CD4-positive, CD25-positive, alpha-beta regulatory T cell (primary cell): ENCODE data around the gene GSK3A. TPM values are rescaled to one million over a fixed set of nuclear protein-coding genes. Genes with fewer than 3 reads are reported as not detected.
"Not testable (repeated sequence)": the region's sequence is repeated elsewhere in the genome, so short reads cannot be mapped to it uniquely, and the experiment has no call there.

Experiments used
- ATAC-seq, 2 donors: fragments of 150-1000 bp; cut with Tn5 transposase; one replicate each; pipeline ENCODE4 v1.10.0; 2021; ENCODE audit warnings: low read depth in 2 of 2, moderate number of reproducible peaks in 2 of 2, moderate library complexity in 1 of 2
- DNase-seq, 3 donors: peaks; one replicate each; pipeline versions ENCODE4 v3.0.0 to v3.0.0-alpha.2; 2012 to 2022; ENCODE audit warnings: mixed read lengths in 1 of 3
- H3K27ac ChIP-seq: one replicate; pipeline ENCODE4 v1.7.0; 2013; ENCODE audit warnings: mild to moderate bottlenecking, low read length; ENCODE audit not compliant: insufficient read depth, poor library complexity, severe bottlenecking
- H3K27me3 ChIP-seq: one replicate; pipeline ENCODE4 v1.7.0; 2013; ENCODE audit warnings: low read length; ENCODE audit not compliant: control insufficient read depth, insufficient read depth
- H3K36me3 ChIP-seq: one replicate; pipeline ENCODE4 v1.7.0; 2013; ENCODE audit warnings: mild to moderate bottlenecking, low read length, moderate library complexity; ENCODE audit not compliant: control insufficient read depth, insufficient read depth
- H3K4me1 ChIP-seq: 2 replicates; pipeline ENCODE4 v1.7.0; 2013; ENCODE audit warnings: mild to moderate bottlenecking, low read length; ENCODE audit not compliant: insufficient read depth, control insufficient read depth, poor library complexity, severe bottlenecking
- H3K4me3 ChIP-seq: one replicate; pipeline ENCODE4 v1.7.0; 2013; ENCODE audit warnings: low read depth, mild to moderate bottlenecking, low read length, moderate library complexity
- H3K9me3 ChIP-seq, 2 experiments: 1 replicate in 1 of 2; 2 replicates in 1 of 2; pipeline ENCODE4 v1.7.0; 2013; ENCODE audit warnings: low read length in 2 of 2, mild to moderate bottlenecking in 1 of 2, moderate library complexity in 1 of 2; ENCODE audit not compliant: control insufficient read depth in 2 of 2
- H3K27ac Mint-ChIP-seq, 3 donors: one replicate each; pipeline ENCODE4 v1.8.0; 2020 to 2022; ENCODE audit warnings: mild to moderate bottlenecking in 3 of 3, mixed read lengths in 3 of 3, moderate library complexity in 2 of 3
- H3K27me3 Mint-ChIP-seq: one replicate; pipeline ENCODE4 v1.8.0; 2022; ENCODE audit warnings: mild to moderate bottlenecking, mixed read lengths
- H3K36me3 Mint-ChIP-seq: one replicate; pipeline ENCODE4 v1.8.0; 2020; ENCODE audit warnings: mixed read lengths
- H3K4me1 Mint-ChIP-seq, 4 donors: one replicate each; pipeline ENCODE4 v1.8.0; 2020 to 2022; ENCODE audit warnings: mixed read lengths in 4 of 4, mild to moderate bottlenecking in 1 of 4
- H3K4me3 Mint-ChIP-seq, 4 donors: one replicate each; pipeline ENCODE4 v1.8.0; 2020 to 2022; ENCODE audit warnings: mild to moderate bottlenecking in 4 of 4, mixed read lengths in 4 of 4, moderate library complexity in 3 of 4
- H3K9me3 Mint-ChIP-seq, 7 donors: one replicate each; pipeline ENCODE4 v1.8.0; 2020 to 2022; ENCODE audit warnings: mixed read lengths in 7 of 7, mild to moderate bottlenecking in 3 of 7, moderate library complexity in 2 of 7
- polyA plus RNA-seq, 4 donors: library from polyadenylated mRNA; unstranded; fragments of 300-500 nt; fragmentation: Illumina TruSeq; gene quantifications; one replicate each; pipeline ENCODE4 v1.2.3, GENCODE V29; 2021
- total RNA-seq: library from RNA; stranded (reverse); gene quantifications from one replicate; pipeline ENCODE4 v1.2.3, GENCODE V29; 2022

Gene GSK3A
- total and polyA plus RNA-seq, 5 donors from 2014 or later, result 12.0 to 31.3 (median 13.1) TPM

- not testable (repeated sequence) for ATAC-seq, H3K27ac ChIP-seq, H3K9me3 Mint-ChIP-seq, H3K36me3 Mint-ChIP-seq, H3K9me3 ChIP-seq, H3K36me3 ChIP-seq, H3K27me3 Mint-ChIP-seq, H3K27me3 ChIP-seq, DNase-seq, H3K4me3 ChIP-seq, H3K27ac Mint-ChIP-seq
- peaks cover 15% of the 10 kb centered on the region for H3K4me1 ChIP-seq
- Mint-ChIP-seq H3K4me1 (peaks cover 0 to 14% (median 3%) of the 10 kb centered on the region in 4 donors), H3K4me3 (peak overlapping the region in 1 of 4 donors; percentile 49)
These were observed 15.4 kb upstream of the GSK3A start for GRCh38 chr19:42257842-42258241.

GRCh38 chr19:42255766-42256745 is 13.7 kb upstream of the GSK3A start:
- H3K9me3 Mint-ChIP-seq, result peaks cover 0 to 2% (median 0%) of the 10 kb centered on the region in 7 donors

GRCh38 chr19:42254850-42255765 is 12.7 kb upstream of the GSK3A start, which contains the start of gene ERF:
Gene ERF (minus strand): TSS chr19:42255128. CDS start chr19:42254999, 129 bp downstream.
- Histone ChIP-seq H3K36me3 (no peaks in the 10 kb centered on the region), H3K4me3 (peak within 1 kb of the TSS; percentile 41), H3K27ac (peak within 1 kb of the TSS; percentile 96), H3K27me3 (no peaks in the 10 kb centered on the region), H3K9me3 (no peaks in the 10 kb centered on the region), H3K4me1 (peaks cover 38% of the 10 kb centered on the region)
- DNase-seq (peak; percentile 92 to 94 (median 92)), ATAC-seq (peak; percentile 79 to 84)
- Mint-ChIP-seq H3K9me3 (no peaks in the 10 kb centered on the region), H3K4me1 (peaks cover 0 to 38% (median 14%) of the 10 kb centered on the region in 4 donors), H3K27me3 (peaks cover 12% of the 10 kb centered on the region), H3K27ac (peak within 1 kb of the TSS; percentile 26 to 90 (median 75)), H3K36me3 (no peaks in the 10 kb centered on the region), H3K4me3 (peak within 1 kb of the TSS; percentile 80 to 93 (median 90))

More at GRCh38 chr19:42255766-42256745, 13.7 kb upstream of the GSK3A start:
- Histone ChIP-seq H3K4me1 (peaks cover 30% of the 10 kb centered on the region), H3K27ac (peak overlapping the region; percentile 96), H3K27me3 (no peaks in the 10 kb centered on the region), H3K36me3 (no peaks in the 10 kb centered on the region), H3K9me3 (no peaks in the 10 kb centered on the region), H3K4me3 (peak overlapping the region; percentile 37)
- peaks cover 0 to 30% (median 14%) of the 10 kb centered on the region in 4 donors for H3K4me1 Mint-ChIP-seq
- peak overlapping the region in 2 of 3 donors; percentile 75 to 90 for H3K27ac Mint-ChIP-seq
- H3K4me3 Mint-ChIP-seq, result peak overlapping the region; percentile 80 to 93 (median 88)
- DNase-seq (no peak), ATAC-seq (no peak)
- no peaks in the 10 kb centered on the region for H3K36me3 Mint-ChIP-seq
- H3K27me3 Mint-ChIP-seq, result peaks cover 12% of the 10 kb centered on the region

- peak overlapping the region; percentile 96 for H3K27ac ChIP-seq
- H3K9me3 ChIP-seq, result no peaks in the 10 kb centered on the region
- Mint-ChIP-seq H3K4me3 (peak overlapping the region; percentile 80 to 93 (median 90)), H3K4me1 (peaks cover 0 to 43% (median 16%) of the 10 kb centered on the region in 4 donors), H3K36me3 (no peaks in the 10 kb centered on the region), H3K9me3 (no peaks in the 10 kb centered on the region), H3K27ac (peak overlapping the region; percentile 26 to 75 (median 73)), H3K27me3 (peaks cover 12% of the 10 kb centered on the region)
- peak overlapping the region; percentile 41 for H3K4me3 ChIP-seq
- DNase-seq (peak; percentile 66 to 87 (median 83)), ATAC-seq (peak; percentile 44 to 50)
- H3K4me1 ChIP-seq, result peaks cover 38% of the 10 kb centered on the region
- no peaks in the 10 kb centered on the region for H3K36me3 ChIP-seq
- no peaks in the 10 kb centered on the region for H3K27me3 ChIP-seq
These were observed 11.9 kb upstream of the GSK3A start for GRCh38 chr19:42254089-42254849.

GRCh38 chr19:42253245-42254088 is 11.1 kb upstream of the GSK3A start:
- peaks cover 38% of the 10 kb centered on the region for H3K4me1 ChIP-seq
- H3K9me3 ChIP-seq, result no peaks in the 10 kb centered on the region
- ATAC-seq (peak; percentile 10 to 14), DNase-seq (peak; percentile 45 to 69 (median 57))
- H3K9me3 Mint-ChIP-seq, result no peaks in the 10 kb centered on the region
- peak overlapping the region; percentile 91 to 97 (median 94) for H3K4me3 Mint-ChIP-seq
- peak overlapping the region; percentile 96 for H3K27ac ChIP-seq
- H3K36me3 Mint-ChIP-seq, result no peaks in the 10 kb centered on the region
- peaks cover 0 to 43% (median 16%) of the 10 kb centered on the region in 4 donors for H3K4me1 Mint-ChIP-seq
- peak overlapping the region; percentile 37 for H3K4me3 ChIP-seq
- no peaks in the 10 kb centered on the region for H3K36me3 ChIP-seq
- no peaks in the 10 kb centered on the region for H3K27me3 ChIP-seq
- H3K27ac Mint-ChIP-seq, result peak overlapping the region; percentile 79 to 97 (median 97)
- peaks cover 12% of the 10 kb centered on the region for H3K27me3 Mint-ChIP-seq

GRCh38 chr19:42252365-42253244 is 10.2 kb upstream of the GSK3A start:
- ATAC-seq (no peak), DNase-seq (no peak)
- H3K27me3 Mint-ChIP-seq, result peaks cover 12% of the 10 kb centered on the region
- peak overlapping the region; percentile 91 to 97 (median 94) for H3K4me3 Mint-ChIP-seq
- no peaks in the 10 kb centered on the region for H3K36me3 Mint-ChIP-seq
- Histone ChIP-seq H3K4me3 (peak overlapping the region; percentile 37), H3K9me3 (no peaks in the 10 kb centered on the region), H3K36me3 (no peaks in the 10 kb centered on the region), H3K27ac (peak overlapping the region; percentile 96), H3K27me3 (no peaks in the 10 kb centered on the region), H3K4me1 (peaks cover 38% of the 10 kb centered on the region)
- H3K9me3 Mint-ChIP-seq, result no peaks in the 10 kb centered on the region
- peak overlapping the region; percentile 89 to 97 (median 97) for H3K27ac Mint-ChIP-seq
- peaks cover 0 to 43% (median 16%) of the 10 kb centered on the region in 4 donors for H3K4me1 Mint-ChIP-seq
